ENCODE measurements around the gene AP1AR.
A peak's percentile ranks its signal among the peaks of the same experiment; 100 is the strongest.

The AP1AR gene, protein sequence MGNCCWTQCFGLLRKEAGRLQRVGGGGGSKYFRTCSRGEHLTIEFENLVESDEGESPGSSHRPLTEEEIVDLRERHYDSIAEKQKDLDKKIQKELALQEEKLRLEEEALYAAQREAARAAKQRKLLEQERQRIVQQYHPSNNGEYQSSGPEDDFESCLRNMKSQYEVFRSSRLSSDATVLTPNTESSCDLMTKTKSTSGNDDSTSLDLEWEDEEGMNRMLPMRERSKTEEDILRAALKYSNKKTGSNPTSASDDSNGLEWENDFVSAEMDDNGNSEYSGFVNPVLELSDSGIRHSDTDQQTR

DNA sequence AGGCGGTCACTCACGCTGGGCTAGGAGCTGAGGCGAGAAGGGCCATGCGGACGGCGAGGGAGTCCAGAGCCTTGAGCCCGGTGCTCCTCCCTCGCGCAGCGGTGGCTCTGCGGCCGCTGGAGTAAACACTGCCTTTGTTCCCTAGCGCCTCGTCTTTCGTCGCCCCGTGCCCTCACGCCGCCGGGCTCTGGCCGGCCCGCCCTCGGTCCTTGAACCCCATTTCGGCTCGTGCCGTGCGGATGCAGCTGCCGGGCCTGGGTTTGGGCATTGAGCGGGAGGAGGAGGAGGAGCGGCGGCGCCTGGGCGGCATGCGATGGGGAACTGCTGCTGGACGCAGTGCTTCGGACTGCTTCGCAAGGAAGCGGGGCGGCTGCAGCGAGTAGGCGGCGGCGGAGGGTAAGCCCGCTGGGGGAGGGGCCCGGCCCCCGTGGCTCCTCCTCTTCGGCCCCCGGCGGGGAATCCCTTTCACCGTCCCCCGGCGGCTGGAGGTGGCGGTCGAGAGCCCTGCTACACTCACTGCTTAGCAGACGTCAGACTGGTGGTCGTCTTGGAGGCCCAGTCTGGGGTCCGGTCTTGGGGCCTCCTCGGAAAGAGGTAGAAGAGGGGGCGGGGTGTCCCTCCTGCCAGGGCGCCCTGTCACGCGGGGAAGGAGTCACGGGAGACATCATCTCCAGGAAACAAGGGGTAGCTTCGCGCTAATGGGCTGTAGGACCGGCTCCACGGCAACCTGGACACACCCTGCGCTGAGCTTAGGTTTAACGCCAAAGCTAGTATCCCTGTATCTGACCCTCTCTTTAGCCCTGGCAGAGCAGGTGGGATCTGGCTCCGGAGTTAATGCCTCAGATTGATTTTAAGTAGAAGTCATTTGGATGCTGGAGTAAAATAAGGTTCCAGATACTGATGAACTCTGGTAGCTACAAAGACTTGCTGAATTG, at the start of gene AP1AR:
Gene AP1AR (plus strand): TSS at position 9 of the 935 bp plus-strand sequence. CDS start 305 bp downstream, at position 314.
- peak; percentile 40 for TF ChIP-seq CTCF (IDR thresholded peaks at IDR 0.05; ENCODE audit: low read depth, low read length)
- in situ Hi-C loops (cut with HindIII; ENCODE audit: low sequenced_read_pairs) = no loop called here
- peak; percentile 79 for DNase-seq (ENCODE audit: low read depth, low spot score)
- peak within 1 kb of the TSS; percentile 93 for H3K4me3 ChIP-seq (ENCODE audit: low read depth, low read length)

- no peak for DNase-seq (ENCODE audit: low read depth, low spot score)
- in situ Hi-C loops (cut with HindIII; ENCODE audit: low sequenced_read_pairs) = no loop called here
- TF ChIP-seq CTCF (IDR thresholded peaks at IDR 0.05; ENCODE audit: low read depth, low read length) = no peak
- H3K4me3 ChIP-seq (ENCODE audit: low read depth, low read length) = no peak overlapping the region
Observed at GRCh38 chr4:112182604-112183003, 49.0 kb upstream of the AP1AR start.

GRCh38 chr4:112183252-112183651, 48.3 kb upstream of the AP1AR start:
- no peak for TF ChIP-seq CTCF (IDR thresholded peaks at IDR 0.05; ENCODE audit: low read depth, low read length)
- in situ Hi-C loops (cut with HindIII; ENCODE audit: low sequenced_read_pairs) = no loop called here
- no peak overlapping the region for H3K4me3 ChIP-seq (ENCODE audit: low read depth, low read length)
- DNase-seq (ENCODE audit: low read depth, low spot score) = no peak

GRCh38 chr4:112184438-112184837, 47.1 kb upstream of the AP1AR start:
- H3K4me3 ChIP-seq (ENCODE audit: low read depth, low read length) = no peak overlapping the region
- DNase-seq (ENCODE audit: low read depth, low spot score) = no peak
- no peak for TF ChIP-seq CTCF (IDR thresholded peaks at IDR 0.05; ENCODE audit: low read depth, low read length)
- in situ Hi-C loops (cut with HindIII; ENCODE audit: low sequenced_read_pairs) = no loop called here

GRCh38 chr4:112185334-112185733, 46.3 kb upstream of the AP1AR start:
- DNase-seq (ENCODE audit: low read depth, low spot score) = no peak
- in situ Hi-C loops (cut with HindIII; ENCODE audit: low sequenced_read_pairs) = no loop called here
- no peak for TF ChIP-seq CTCF (IDR thresholded peaks at IDR 0.05; ENCODE audit: low read depth, low read length)
- no peak overlapping the region for H3K4me3 ChIP-seq (ENCODE audit: low read depth, low read length)

GRCh38 chr4:112185740-112186670, 45.6 kb upstream of the AP1AR start:
- H3K4me3 ChIP-seq (ENCODE audit: low read depth, low read length) = no peak overlapping the region
- no peak for DNase-seq (ENCODE audit: low read depth, low spot score)
- TF ChIP-seq CTCF (IDR thresholded peaks at IDR 0.05; ENCODE audit: low read depth, low read length) = no peak
- in situ Hi-C loops (cut with HindIII; ENCODE audit: low sequenced_read_pairs) = no loop called here

Data from astrocyte of the spinal cord (primary cell).